HG02840 (cell line): ENCODE measurements around the gene IFIT5.
"Not testable (repeated sequence)": the region's sequence is repeated elsewhere in the genome, so short reads cannot be mapped to it uniquely, and the experiment has no call there.

ENCODE experiments used
- ATAC-seq: cut with Tn5 transposase; IDR thresholded peaks from one replicate; pipeline ENCODE4 v1.9.1; 2021; ENCODE audit warnings: mild to moderate bottlenecking, moderate library complexity, moderate number of reproducible peaks; ENCODE audit not compliant: unreplicated experiment, low FRiP score

The IFIT5 gene, protein sequence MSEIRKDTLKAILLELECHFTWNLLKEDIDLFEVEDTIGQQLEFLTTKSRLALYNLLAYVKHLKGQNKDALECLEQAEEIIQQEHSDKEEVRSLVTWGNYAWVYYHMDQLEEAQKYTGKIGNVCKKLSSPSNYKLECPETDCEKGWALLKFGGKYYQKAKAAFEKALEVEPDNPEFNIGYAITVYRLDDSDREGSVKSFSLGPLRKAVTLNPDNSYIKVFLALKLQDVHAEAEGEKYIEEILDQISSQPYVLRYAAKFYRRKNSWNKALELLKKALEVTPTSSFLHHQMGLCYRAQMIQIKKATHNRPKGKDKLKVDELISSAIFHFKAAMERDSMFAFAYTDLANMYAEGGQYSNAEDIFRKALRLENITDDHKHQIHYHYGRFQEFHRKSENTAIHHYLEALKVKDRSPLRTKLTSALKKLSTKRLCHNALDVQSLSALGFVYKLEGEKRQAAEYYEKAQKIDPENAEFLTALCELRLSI

DNA sequence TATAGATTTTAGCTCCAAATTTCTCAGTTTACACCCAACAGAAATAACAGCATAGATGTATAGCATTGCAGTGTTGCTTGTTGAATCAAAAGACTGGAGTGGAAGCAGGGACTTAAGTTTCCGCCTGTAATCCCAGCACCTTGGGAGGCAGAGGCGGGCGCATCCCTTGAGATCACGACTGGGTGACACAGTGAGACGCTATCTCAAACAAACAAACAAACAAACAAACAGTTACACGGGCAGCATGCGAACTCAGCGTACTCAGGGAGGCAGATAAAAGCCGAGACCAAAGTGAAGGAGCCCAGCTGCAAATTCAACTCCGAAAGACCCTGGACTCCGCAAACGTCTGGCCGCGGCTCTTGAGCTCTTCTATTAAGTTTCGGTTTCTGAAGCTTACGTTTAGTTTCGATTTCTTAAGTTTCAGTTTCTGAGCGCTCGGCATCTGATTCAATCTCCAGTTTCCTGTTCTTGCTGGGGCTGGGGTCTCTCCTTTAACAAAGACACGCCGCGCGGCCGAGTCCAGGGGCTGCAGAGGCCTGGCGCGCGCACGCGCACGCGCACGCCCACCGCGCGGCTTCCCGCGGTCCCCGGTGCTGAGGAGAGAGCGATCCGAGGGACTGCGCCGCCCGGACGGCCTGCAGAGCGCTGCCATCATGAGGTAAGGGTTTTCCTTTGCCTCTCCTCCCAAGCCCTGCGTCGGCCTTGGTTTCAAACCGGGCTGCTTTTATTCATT is at the start of gene IFIT5:
Gene IFIT5 (plus strand): TSS at position 423 of the 733 bp plus-strand sequence. CDS start 231 bp downstream, at position 654.
- ATAC-seq, result peak; percentile 79

DNA sequence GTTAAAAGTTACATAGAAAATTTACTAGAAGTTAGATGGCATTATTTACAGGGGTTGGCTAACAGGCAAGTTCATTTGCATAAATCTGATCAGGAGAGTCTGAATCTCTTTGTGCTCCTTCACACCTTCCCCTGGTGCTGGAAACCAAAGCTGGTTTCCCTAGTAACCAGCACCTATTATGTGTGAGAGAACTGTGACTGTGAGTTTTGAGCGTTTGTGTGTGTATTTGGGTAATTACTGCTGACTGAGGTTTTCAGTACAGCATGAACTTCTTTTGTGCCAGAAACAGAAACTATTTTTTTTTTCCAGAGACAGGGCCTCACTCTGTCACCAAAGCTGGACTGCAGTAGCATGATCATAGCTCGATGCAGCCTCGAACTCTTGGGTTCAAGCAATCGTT is 46.8 kb upstream of the IFIT5 start:
- peak; percentile 50 for ATAC-seq

- ATAC-seq, result no peak
Measured at GRCh38 chr10:89368129-89368528, 46.2 kb upstream of the IFIT5 start.

DNA sequence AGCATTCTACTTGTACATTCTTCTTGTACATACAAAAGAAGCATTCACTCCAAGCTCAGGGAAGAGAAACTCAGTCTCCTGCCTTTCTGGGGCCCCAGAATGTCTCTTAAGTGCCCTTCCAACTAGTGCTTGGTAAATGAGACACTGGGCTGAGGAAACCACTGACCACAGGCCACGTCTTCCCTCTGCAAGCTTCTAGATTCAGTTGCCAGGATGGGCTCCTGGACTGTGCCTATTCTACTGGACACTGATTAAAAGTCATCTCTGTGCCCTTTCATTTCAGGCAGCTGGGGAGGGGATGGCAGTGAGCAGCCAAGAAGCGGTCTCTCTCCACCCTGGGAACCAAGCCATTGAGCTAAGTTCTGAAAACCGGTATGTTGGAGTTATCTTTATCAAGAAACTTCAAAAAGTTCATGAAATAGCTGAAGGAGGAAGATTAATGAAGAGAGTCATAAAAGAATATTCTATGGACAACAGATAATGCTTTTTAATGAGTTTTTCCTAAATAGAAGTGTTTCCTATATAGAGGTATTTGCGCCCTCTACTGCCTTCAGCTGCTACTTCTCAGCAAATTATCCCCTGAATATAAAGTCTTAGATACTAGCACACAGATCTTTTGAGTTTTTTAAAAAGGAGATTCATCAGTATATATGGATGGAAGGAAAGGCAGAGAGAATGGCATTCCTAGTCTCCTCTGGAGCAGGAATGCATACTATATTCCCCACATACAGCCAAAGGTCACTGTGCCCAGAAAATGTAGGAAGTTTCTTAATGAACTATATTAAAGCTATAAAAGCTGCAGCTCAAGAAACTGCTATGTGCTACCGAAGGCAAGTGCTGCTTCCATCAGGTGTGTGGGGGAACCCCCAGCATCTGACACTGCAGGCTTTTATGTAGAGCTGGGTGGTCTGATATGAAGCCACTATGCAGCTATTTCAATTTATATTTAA is 44.9 kb upstream of the IFIT5 start:
- ATAC-seq, result no peak

DNA sequence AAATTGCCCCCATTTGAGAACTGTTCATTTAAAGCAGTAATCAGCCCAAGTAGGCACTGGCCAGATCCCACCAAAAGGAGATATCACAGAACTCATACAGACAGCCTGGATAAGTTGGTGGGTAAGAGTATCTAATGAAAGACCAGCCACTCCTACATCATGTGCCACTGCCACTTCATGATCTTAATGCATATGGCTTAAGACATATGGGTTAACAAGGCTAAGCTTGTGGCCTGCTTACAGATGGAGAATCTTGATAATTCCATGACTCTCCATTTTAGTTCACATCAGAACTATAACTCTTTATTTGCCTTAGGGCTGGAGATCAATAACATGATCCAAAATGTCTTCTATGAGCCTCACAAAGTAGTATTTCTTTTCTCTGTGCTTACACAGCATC is 43.3 kb upstream of the IFIT5 start:
- no peak for ATAC-seq

- no peak for ATAC-seq
Measured at GRCh38 chr10:89371987-89372386, 42.4 kb upstream of the IFIT5 start.

DNA sequence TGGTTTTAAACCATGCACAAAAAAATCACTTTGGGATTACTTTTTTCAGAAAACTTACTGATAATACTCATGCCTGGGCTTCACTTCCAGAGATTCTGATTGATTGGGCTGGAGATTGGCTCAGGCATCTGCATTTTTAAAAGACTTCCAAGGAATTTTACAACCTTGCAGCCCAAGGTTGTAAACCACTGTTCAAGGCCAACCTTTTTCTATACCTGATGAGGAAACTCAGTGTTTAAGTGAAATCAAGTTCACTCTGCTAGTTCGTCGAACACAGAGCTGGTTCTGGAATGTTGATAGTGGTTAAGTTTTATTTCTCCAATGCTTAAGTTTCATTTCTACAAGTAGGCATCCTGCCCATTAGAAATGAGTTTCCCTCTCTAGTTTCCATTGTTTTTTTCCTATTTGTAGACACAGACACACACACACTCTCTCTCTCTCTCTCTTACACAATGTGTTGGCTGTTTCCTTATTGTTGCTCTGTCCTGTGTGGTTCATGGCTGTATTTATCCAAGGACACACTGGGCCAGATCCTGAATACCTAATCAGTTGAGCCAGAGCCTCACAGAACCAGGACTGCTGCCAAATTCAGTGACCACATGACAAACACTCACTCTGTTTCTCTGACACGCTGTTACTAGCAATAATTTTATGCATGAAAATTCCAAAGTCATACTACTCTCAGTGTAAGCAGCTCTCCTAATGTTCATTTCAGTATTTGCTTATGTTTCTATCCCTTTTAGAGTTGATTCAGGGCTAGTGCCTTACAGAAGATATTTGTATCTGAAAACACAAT is 40.3 kb upstream of the IFIT5 start:
- no peak for ATAC-seq

- no peak for ATAC-seq
Measured at GRCh38 chr10:89374713-89375141, 39.6 kb upstream of the IFIT5 start.

DNA sequence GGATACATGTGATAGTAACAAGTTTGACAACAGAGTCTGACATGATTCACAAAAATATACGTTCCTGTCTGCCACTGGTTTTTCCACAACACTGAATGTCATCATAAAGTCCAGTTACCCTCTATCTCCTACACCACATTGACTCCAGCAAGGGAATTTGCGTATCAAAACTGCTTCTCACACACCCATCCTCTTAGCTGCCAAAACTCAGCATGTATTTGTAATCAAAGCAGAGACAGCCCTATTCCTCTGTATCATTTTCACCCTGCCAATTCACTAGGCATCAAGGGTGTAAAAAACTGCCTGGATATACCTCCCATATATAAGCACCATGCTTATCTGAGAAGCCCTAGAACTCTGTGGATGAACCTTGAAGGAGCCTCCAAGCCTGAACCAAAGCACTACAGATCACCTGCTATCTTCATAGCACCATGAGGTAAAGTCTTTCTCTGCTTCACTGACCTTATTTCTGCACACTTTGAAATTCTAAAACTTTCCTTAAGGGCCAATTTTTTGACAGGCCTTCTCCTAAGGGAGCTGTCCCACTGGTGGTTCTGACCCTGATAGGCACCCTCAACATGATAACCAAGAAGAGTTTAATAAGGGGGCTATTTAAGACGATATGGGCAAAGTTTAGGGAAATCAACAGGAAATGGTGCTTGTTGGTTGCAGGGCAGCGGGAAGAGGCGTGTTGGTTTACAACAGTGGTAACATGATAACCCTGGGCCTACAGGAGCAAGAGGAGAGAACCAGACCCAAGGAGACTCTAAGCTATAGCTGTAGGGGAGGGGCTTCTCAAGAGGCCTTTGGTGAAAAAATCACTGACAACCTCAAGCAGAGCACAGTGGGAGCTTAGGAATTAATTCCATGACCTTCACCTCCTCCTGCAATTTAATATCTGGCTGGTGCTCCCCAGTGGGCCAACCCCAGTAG is 36.4 kb upstream of the IFIT5 start, which contains the start of gene IFIT1B:
Gene IFIT1B (plus strand): TSS at position 352 of the 933 bp plus-strand sequence. CDS start 80 bp downstream, at position 432.
- no peak for ATAC-seq

GRCh38 chr10:89379103-89379502 is 35.3 kb upstream of the IFIT5 start:
- ATAC-seq, result no peak

GRCh38 chr10:89382757-89383156 is 31.6 kb upstream of the IFIT5 start:
- no peak for ATAC-seq

GRCh38 chr10:89384474-89385340 is 29.7 kb upstream of the IFIT5 start:
- ATAC-seq, result no peak

- no peak for ATAC-seq
Measured at GRCh38 chr10:89388806-89389205, 25.6 kb upstream of the IFIT5 start.

- no peak for ATAC-seq
Measured at GRCh38 chr10:89389254-89389653, 25.1 kb upstream of the IFIT5 start.

DNA sequence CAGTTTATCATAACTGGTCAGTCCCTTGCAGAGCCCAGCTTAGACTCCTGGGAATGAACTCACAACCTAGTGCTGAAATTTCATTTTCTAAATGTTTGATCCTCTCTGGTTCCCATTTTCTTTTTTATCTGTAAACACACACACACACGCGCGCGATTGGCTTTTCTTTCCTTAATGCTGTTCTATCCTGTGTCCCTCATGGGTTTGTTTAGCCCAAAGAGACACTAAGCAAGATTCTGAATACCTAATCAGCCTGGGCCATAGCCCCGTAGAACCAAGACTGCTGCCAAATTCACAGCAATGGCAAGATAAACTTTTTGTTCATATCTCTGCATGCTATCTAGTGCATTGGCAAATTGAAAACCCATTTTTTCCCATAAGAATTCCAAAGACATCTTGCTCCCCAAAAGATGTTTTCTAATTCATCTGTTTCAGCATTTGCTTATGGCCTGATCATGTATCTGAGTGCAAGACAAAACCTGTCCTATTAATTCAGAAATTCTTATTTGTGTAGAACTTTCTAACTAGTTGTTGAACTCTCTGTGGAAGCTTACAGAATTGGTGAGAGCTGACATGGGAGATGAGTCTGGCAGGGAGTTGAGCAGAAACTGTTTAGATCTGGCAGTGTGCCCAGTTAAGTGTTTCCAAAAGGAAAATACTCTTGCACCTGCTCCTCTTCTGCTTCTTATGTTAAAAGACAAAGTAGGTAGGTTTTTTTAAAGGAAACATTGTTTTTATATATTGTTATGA is 23.7 kb upstream of the IFIT5 start:
- ATAC-seq, result no peak

GRCh38 chr10:89391226-89391576 is 23.2 kb upstream of the IFIT5 start:
- not testable (repeated sequence) for ATAC-seq
